A673 (cell line): ENCODE data around the gene COPA. TPM values are rescaled to one million over a fixed set of nuclear protein-coding genes. Genes with fewer than 3 reads are reported as not detected.

Experiments used
- BruUV-seq: library from RNA; stranded (reverse); fragments of 400-500 nt; replicated peaks from 2 replicates; lab custom pipeline; 2021; lab: Mats Ljungman, UMichigan
- CTCF ChIA-PET: fragments of 300-600 bp; sonication (Branson Sonifier 250); formaldehyde crosslinking; loops from one replicate; lab custom pipeline; 2022; ENCODE audit warnings: antibody characterized with exemption; lab: Charles Lee
- POLR2A ChIA-PET: fragments of 300-600 bp; sonication (Branson Sonifier 250); formaldehyde crosslinking; loops from one replicate; lab custom pipeline; 2022; ENCODE audit warnings: antibody characterized with exemption; ENCODE audit not compliant: low non-redundant PET; lab: Charles Lee
- DNase-seq: peaks from one replicate; pipeline ENCODE4 v3.0.0-alpha.2; 2015; ENCODE audit warnings: low spot score
- H3K27ac ChIP-seq: fragments of 200-600 bp; sonication (generic); 2 replicates; pipeline ENCODE4 v1.5.1; 2016; ENCODE audit warnings: mixed run types, low read depth, mild to moderate bottlenecking, mixed read lengths, antibody characterized with exemption, low read length; ENCODE audit not compliant: poor library complexity, severe bottlenecking
- H3K27me3 ChIP-seq: fragments of 200-600 bp; sonication (generic); replicated peaks from 2 replicates; pipeline ENCODE4 v1.6.1; 2017; ENCODE audit warnings: mixed run types, low read depth, mild to moderate bottlenecking, mixed read lengths, antibody characterized with exemption, low read length; ENCODE audit not compliant: insufficient read depth, poor library complexity
- H3K36me3 ChIP-seq: fragments of 200-600 bp; sonication (generic); 2 replicates; pipeline ENCODE4 v1.6.1; 2016; ENCODE audit warnings: mixed run types, mild to moderate bottlenecking, mixed read lengths, antibody characterized with exemption, low read length; ENCODE audit not compliant: insufficient read depth, poor library complexity, severe bottlenecking
- H3K4me1 ChIP-seq: fragments of 200-600 bp; sonication (generic); 2 replicates; pipeline ENCODE4 v1.6.1; 2017; ENCODE audit warnings: mixed run types, mild to moderate bottlenecking, mixed read lengths, antibody characterized with exemption, low read length; ENCODE audit not compliant: insufficient read depth, poor library complexity, severe bottlenecking
- H3K4me3 ChIP-seq: fragments of 200-600 bp; sonication (generic); 2 replicates; pipeline ENCODE4 v1.5.1; 2016; ENCODE audit warnings: low read depth, mixed run types, mild to moderate bottlenecking, mixed read lengths, low read length; ENCODE audit not compliant: poor library complexity, severe bottlenecking
- H3K9me3 ChIP-seq: fragments of 200-600 bp; sonication (generic); 2 replicates; pipeline ENCODE4 v1.6.1; 2016; ENCODE audit warnings: mixed run types, low read depth, mild to moderate bottlenecking, mixed read lengths, antibody characterized with exemption, low read length; ENCODE audit not compliant: poor library complexity, severe bottlenecking
- CTCF ChIP-seq: fragments of 300-800, 200-600 bp; sonication (generic); conservative IDR thresholded peaks from 2 replicates; pipeline ENCODE4 v1.5.1; 2017; ENCODE audit warnings: low read depth, mild to moderate bottlenecking, antibody characterized with exemption, low read length, moderate library complexity, mixed read lengths
- EZH2 ChIP-seq: fragments of 200-600 bp; sonication (generic); IDR thresholded peaks from 2 replicates; pipeline ENCODE4 v1.6.1; 2017; ENCODE audit warnings: borderline replicate concordance, low read depth, mild to moderate bottlenecking, mixed read lengths, antibody characterized with exemption, low read length; ENCODE audit not compliant: poor library complexity, severe bottlenecking
- intact Hi-C: fragments of 100-400 bp; cut with micrococcal nuclease; formaldehyde crosslinking; loops from one replicate; pipeline ENCODE4 v1.10.0; 2022; ENCODE audit not compliant: unreplicated experiment
- total RNA-seq: library from RNA; stranded (reverse); gene quantifications from 2 replicates; pipeline ENCODE4 v1.2.3, GENCODE V29; 2021

Gene COPA
- total RNA-seq, 1 experiment from 2014 or later, result 134 TPM

DNA sequence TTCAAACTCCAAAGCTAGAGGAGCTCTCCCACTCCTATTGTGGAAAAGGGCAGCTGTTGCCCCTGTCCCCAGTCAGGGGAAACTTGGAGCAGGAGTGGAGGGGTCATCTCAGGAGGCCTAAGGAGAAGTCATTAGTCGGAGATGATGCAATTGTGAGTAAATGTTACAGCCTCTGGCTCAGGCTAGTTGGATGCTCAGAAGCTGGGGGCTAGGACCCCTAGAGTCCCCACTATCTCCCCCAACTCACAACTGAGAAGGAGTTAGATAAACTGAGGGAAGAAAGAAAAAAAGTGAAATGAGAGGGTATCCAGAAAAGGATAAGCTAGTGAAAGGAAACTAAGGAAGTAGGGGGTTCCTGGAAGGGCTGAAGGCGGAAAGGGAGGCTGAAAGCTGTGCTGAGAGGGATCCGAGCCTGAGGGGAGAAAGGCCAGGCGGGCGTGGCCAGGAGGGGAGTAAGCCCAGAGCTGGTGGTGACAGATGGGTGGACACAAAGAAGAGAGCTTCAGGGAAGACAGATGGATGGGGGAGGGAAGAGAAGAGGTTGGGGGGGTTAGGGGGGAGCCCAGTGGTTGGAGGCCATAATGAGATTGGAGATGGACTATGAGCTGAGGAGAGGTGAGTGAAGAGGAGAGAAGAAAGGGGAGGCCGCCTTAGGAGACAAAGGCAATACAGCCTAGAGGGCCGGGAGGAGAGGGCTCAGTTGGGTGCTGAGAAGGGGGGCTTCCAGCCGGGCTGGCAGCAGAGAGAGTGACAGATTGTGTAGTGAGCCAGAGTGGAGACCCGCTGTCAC lies 19.3 kb upstream of the COPA start:
- intact Hi-C loops, result no loop called here
- POLR2A ChIA-PET, result no interaction called here
- no peaks in the 10 kb centered on the region for H3K9me3 ChIP-seq
- H3K36me3 ChIP-seq, result peaks cover 7% of the 10 kb centered on the region
- BruUV-seq, result no TSS peak
- CTCF ChIA-PET, result interaction anchor here (0.6 kb wide), 1 partner anchor 71 kb away, joined by 3 read pairs; no protein-coding TSS in a partner anchor
- peak overlapping the region; percentile 67 for H3K27ac ChIP-seq
- no peak for TF ChIP-seq EZH2
- TF ChIP-seq CTCF, result no peak
- peaks cover 16% of the 10 kb centered on the region for H3K4me1 ChIP-seq
- H3K4me3 ChIP-seq, result no peak overlapping the region
- no peak for DNase-seq
- no peaks in the 10 kb centered on the region for H3K27me3 ChIP-seq

DNA sequence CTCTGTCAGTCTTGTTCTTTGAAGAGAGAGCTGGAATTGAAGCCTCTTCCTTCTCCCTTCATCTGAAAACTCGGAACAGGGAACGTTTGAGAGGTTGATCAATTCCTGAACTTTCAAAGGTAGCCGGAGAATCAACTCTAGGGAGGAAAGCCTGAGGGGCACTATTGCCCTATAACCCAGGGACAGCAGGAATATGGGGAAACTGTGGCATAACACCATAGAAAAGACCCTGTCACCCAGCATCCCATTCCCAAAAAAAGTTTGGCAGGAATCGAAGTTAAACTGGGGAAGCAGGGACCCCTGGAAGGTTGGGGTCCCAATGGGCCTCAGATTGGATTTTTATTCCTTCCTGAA lies 18.7 kb upstream of the COPA start:
- H3K27ac ChIP-seq, result peak overlapping the region; percentile 67
- H3K4me1 ChIP-seq, result peaks cover 16% of the 10 kb centered on the region
- no TSS peak for BruUV-seq
- intact Hi-C loops, result no loop called here
- H3K9me3 ChIP-seq, result no peaks in the 10 kb centered on the region
- no peaks in the 10 kb centered on the region for H3K27me3 ChIP-seq
- DNase-seq, result no peak
- POLR2A ChIA-PET, result no interaction called here
- TF ChIP-seq EZH2 (no peak), CTCF (no peak)
- H3K4me3 ChIP-seq, result no peak overlapping the region
- peaks cover 7% of the 10 kb centered on the region for H3K36me3 ChIP-seq
- CTCF ChIA-PET, result no interaction called here

DNA sequence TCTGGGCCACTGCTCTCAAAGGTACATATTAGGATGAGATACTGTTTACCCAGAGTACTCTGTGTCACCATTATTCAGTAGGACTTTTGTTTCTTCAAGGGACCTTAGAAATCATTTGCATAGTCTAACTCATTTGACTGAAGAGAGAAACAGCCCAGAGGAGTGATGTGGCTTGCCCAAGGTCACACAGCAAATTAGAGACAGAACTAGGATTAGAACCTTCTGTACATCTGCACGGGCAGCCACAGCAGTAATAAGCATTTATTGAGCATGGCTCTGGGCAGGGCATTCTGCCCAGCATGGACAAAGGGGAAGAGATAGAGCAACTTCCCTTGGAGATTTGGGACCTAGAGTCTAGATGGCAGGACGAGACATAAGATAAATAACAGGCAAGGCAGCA lies 18.1 kb upstream of the COPA start:
- no peak for DNase-seq
- POLR2A ChIA-PET, result no interaction called here
- Histone ChIP-seq H3K27ac (no peak overlapping the region), H3K36me3 (peaks cover 12% of the 10 kb centered on the region), H3K4me1 (peaks cover 12% of the 10 kb centered on the region), H3K4me3 (no peak overlapping the region), H3K27me3 (no peaks in the 10 kb centered on the region), H3K9me3 (no peaks in the 10 kb centered on the region)
- no TSS peak for BruUV-seq
- intact Hi-C loops, result no loop called here
- CTCF ChIA-PET, result no interaction called here
- TF ChIP-seq EZH2 (no peak), CTCF (no peak)
